ENCODE data around the gene CREB3L2. TPM values are rescaled to one million over a fixed set of nuclear protein-coding genes. Genes with fewer than 3 reads are reported as not detected.
A peak's percentile ranks its signal among the peaks of the same experiment; 100 is the strongest.
"Not testable (repeated sequence)": the region's sequence is repeated elsewhere in the genome, so short reads cannot be mapped to it uniquely, and the experiment has no call there.

CREB3L2 gene
- total RNA-seq, 1 donor from 2014 or later = 50.6 TPM

GRCh38 chr7:137913985-137914384, 87.9 kb downstream of the CREB3L2 start:
- Mint-ChIP-seq H3K4me3 (ENCODE audit: unreplicated experiment) (no peak overlapping the region), H3K27ac (ENCODE audit: unreplicated experiment) (no peak overlapping the region), H3K4me1 (ENCODE audit: unreplicated experiment) (peaks cover 15% of the 10 kb centered on the region), H3K9me3 (ENCODE audit: unreplicated experiment) (no peaks in the 10 kb centered on the region), H3K27me3 (ENCODE audit: unreplicated experiment) (peaks cover 6% of the 10 kb centered on the region), H3K36me3 (ENCODE audit: low read depth, unreplicated experiment) (peaks cover 26% of the 10 kb centered on the region)
- DNase-seq (ENCODE audit: low spot score) = no peak
- TF ChIP-seq CTCF (IDR thresholded peaks at IDR 0.05; ENCODE audit: unreplicated experiment) = no peak

- peaks cover 50% of the 10 kb centered on the region for H3K36me3 Mint-ChIP-seq (ENCODE audit: low read depth, unreplicated experiment)
- H3K4me3 Mint-ChIP-seq (ENCODE audit: unreplicated experiment) = peak overlapping the region; percentile 7
- H3K4me1 Mint-ChIP-seq (ENCODE audit: unreplicated experiment) = no peaks in the 10 kb centered on the region
- no peak for TF ChIP-seq CTCF (IDR thresholded peaks at IDR 0.05; ENCODE audit: unreplicated experiment)
- no peak overlapping the region for H3K27ac Mint-ChIP-seq (ENCODE audit: unreplicated experiment)
- no peaks in the 10 kb centered on the region for H3K27me3 Mint-ChIP-seq (ENCODE audit: unreplicated experiment)
- no peak for DNase-seq (ENCODE audit: low spot score)
- no peaks in the 10 kb centered on the region for H3K9me3 Mint-ChIP-seq (ENCODE audit: unreplicated experiment)
These were observed 92.8 kb downstream of the CREB3L2 start for GRCh38 chr7:137909042-137909441.

- Mint-ChIP-seq H3K9me3 (ENCODE audit: unreplicated experiment) (no peaks in the 10 kb centered on the region), H3K4me1 (ENCODE audit: unreplicated experiment) (no peaks in the 10 kb centered on the region), H3K27me3 (ENCODE audit: unreplicated experiment) (no peaks in the 10 kb centered on the region), H3K4me3 (ENCODE audit: unreplicated experiment) (peak overlapping the region; percentile 29), H3K27ac (ENCODE audit: unreplicated experiment) (no peak overlapping the region), H3K36me3 (ENCODE audit: low read depth, unreplicated experiment) (peaks cover 54% of the 10 kb centered on the region)
- no peak for DNase-seq (ENCODE audit: low spot score)
- no peak for TF ChIP-seq CTCF (IDR thresholded peaks at IDR 0.05; ENCODE audit: unreplicated experiment)
These were observed 93.8 kb downstream of the CREB3L2 start for GRCh38 chr7:137908106-137908505.

GRCh38 chr7:137906636-137907035, 95.2 kb downstream of the CREB3L2 start:
- not testable (repeated sequence) for H3K27ac Mint-ChIP-seq (ENCODE audit: unreplicated experiment)
- H3K4me3 Mint-ChIP-seq (ENCODE audit: unreplicated experiment) = peak overlapping the region; percentile 72
- peaks cover 54% of the 10 kb centered on the region for H3K36me3 Mint-ChIP-seq (ENCODE audit: low read depth, unreplicated experiment)

GRCh38 chr7:137904833-137905232, 97.1 kb downstream of the CREB3L2 start:
- Mint-ChIP-seq H3K27me3 (ENCODE audit: unreplicated experiment) (peaks cover 2% of the 10 kb centered on the region), H3K4me3 (ENCODE audit: unreplicated experiment) (no peak overlapping the region), H3K4me1 (ENCODE audit: unreplicated experiment) (no peaks in the 10 kb centered on the region), H3K9me3 (ENCODE audit: unreplicated experiment) (no peaks in the 10 kb centered on the region), H3K36me3 (ENCODE audit: low read depth, unreplicated experiment) (peaks cover 53% of the 10 kb centered on the region), H3K27ac (ENCODE audit: unreplicated experiment) (no peak overlapping the region)
- DNase-seq (ENCODE audit: low spot score) = no peak
- TF ChIP-seq CTCF (IDR thresholded peaks at IDR 0.05; ENCODE audit: unreplicated experiment) = no peak

More at GRCh38 chr7:137906636-137907035, 95.2 kb downstream of the CREB3L2 start:
- H3K27me3 Mint-ChIP-seq (ENCODE audit: unreplicated experiment); H3K9me3 Mint-ChIP-seq (ENCODE audit: unreplicated experiment); DNase-seq (ENCODE audit: low spot score); H3K4me1 Mint-ChIP-seq (ENCODE audit: unreplicated experiment): not testable (repeated sequence)
